SIG-M5 treated with dmso at 0.1 percent for 504 hours (cell line): ENCODE results near the gene NOL4L.

ENCODE experiments used
- DNase-seq: peaks from one replicate; lab custom pipeline; 2025; ENCODE audit not compliant: unreplicated experiment; lab: John Stamatoyannopoulos, UW

NOL4L gene

GRCh38 chr20:32487381-32487780, 97.8 kb downstream of the NOL4L start:
- DNase-seq = no peak

- no peak for DNase-seq
These were observed 99.2 kb downstream of the NOL4L start for GRCh38 chr20:32485770-32486478.

GRCh38 chr20:32484958-32485769, 100.0 kb downstream of the NOL4L start:
- peak; percentile 92 for DNase-seq

- no peak for DNase-seq
These were observed 100.7 kb downstream of the NOL4L start for GRCh38 chr20:32484225-32484957.

- DNase-seq = peak; percentile 77
These were observed 101.5 kb downstream of the NOL4L start for GRCh38 chr20:32483351-32484224.

- DNase-seq = peak; percentile 51
These were observed 102.5 kb downstream of the NOL4L start for GRCh38 chr20:32482442-32483261.

- no peak for DNase-seq
These were observed 103.0 kb downstream of the NOL4L start for GRCh38 chr20:32482143-32482441.

- DNase-seq = no peak
These were observed 103.6 kb downstream of the NOL4L start for GRCh38 chr20:32481311-32482142.

- no peak for DNase-seq
These were observed 104.5 kb downstream of the NOL4L start for GRCh38 chr20:32480371-32481241.

- no peak for DNase-seq
These were observed 105.4 kb downstream of the NOL4L start for GRCh38 chr20:32479697-32480171.

GRCh38 chr20:32479012-32479411, 106.1 kb downstream of the NOL4L start:
- no peak for DNase-seq

- DNase-seq = no peak
These were observed 106.6 kb downstream of the NOL4L start for GRCh38 chr20:32478576-32478975.

- no peak for DNase-seq
These were observed 107.3 kb downstream of the NOL4L start for GRCh38 chr20:32477594-32478512.

- DNase-seq = no peak
These were observed 108.2 kb downstream of the NOL4L start for GRCh38 chr20:32476684-32477593.

- DNase-seq = no peak
These were observed 109.9 kb downstream of the NOL4L start for GRCh38 chr20:32474967-32475811.
